A549 (cell line): Measurements from ENCODE around the gene CCDC154. TPM values are rescaled to one million over a fixed set of nuclear protein-coding genes. Genes with fewer than 3 reads are reported as not detected.

Experiments
- ATAC-seq, 2 experiments: fragments of 200-7000 bp in 1 of 2; fragments of >200 bp in 1 of 2; cut with Nextera tagmentation in 1 of 2; cut with Tn5 transposase in 1 of 2; 3 replicates each; pipeline versions ENCODE4 v1.8.0 to v1.9.1; 2018 to 2020; ENCODE audit warnings: mild to moderate bottlenecking in 1 of 2, moderate library complexity in 1 of 2
- CTCF ChIA-PET: fragments of 300-600 bp; sonication (Branson Sonifier 250); formaldehyde crosslinking; extraction: SDS; loops from one replicate; lab custom pipeline; 2021; ENCODE audit warnings: antibody characterized with exemption, inconsistent platforms; lab: Yijun Ruan, JAX
- POLR2A ChIA-PET: fragments of 350-600 bp; formaldehyde crosslinking; extraction: SDS; loops from one replicate; lab custom pipeline; 2021; ENCODE audit warnings: antibody characterized with exemption, inconsistent platforms; lab: Yijun Ruan, JAX
- DNase-seq, 2 experiments: peaks; one replicate each; pipeline versions ENCODE4 v3.0.0 to v3.0.0-alpha.2; 2011 to 2016; ENCODE audit warnings: low read depth in 1 of 2, low spot score in 1 of 2
- FAIRE-seq: peaks from 2 replicates; lab custom pipeline; 2011; peaks lifted over from hg19 to GRCh38; lab: Jason Lieb, UNC
- H3K27ac ChIP-seq, 2 experiments: fragments of >200 bp; sonication (Bioruptor Twin); formaldehyde crosslinking; 3 replicates each; pipeline ENCODE4 v1.5.1; 2016 to 2017
- H3K4me1 ChIP-seq: fragments of >200 bp; sonication (Bioruptor Twin); formaldehyde crosslinking; 3 replicates; pipeline ENCODE4 v1.6.1; 2016
- H3K4me2 ChIP-seq: fragments of >200 bp; sonication (Bioruptor Twin); formaldehyde crosslinking; 3 replicates; pipeline ENCODE4 v1.6.1; 2016
- H3K4me3 ChIP-seq: fragments of >200 bp; sonication (Bioruptor Twin); formaldehyde crosslinking; 3 replicates; pipeline ENCODE4 v1.5.1; 2016
- H3K9me3 ChIP-seq: fragments of >200 bp; sonication (Bioruptor Twin); formaldehyde crosslinking; 3 replicates; pipeline ENCODE4 v1.6.1; 2016
- EHMT2 ChIP-seq: fragments of 200-600 bp; sonication (generic); IDR thresholded peaks from 2 replicates; pipeline ENCODE4 v1.6.1; 2016; ENCODE audit warnings: antibody characterized with exemption, low read depth, mild to moderate bottlenecking, moderate library complexity
- FOXS1 ChIP-seq: fragments of 250-450 bp; sonication (Bioruptor Pico); IDR thresholded peaks from 2 replicates; pipeline ENCODE4 v1.5.0; 2020; ENCODE audit warnings: mild to moderate bottlenecking, moderate library complexity
- HOXA7 ChIP-seq: fragments of 250-450 bp; sonication (Bioruptor Pico); IDR thresholded peaks from 2 replicates; pipeline ENCODE4 v1.5.0; 2020; ENCODE audit warnings: mild to moderate bottlenecking, moderate library complexity
- HOXB5 ChIP-seq: fragments of 250-450 bp; sonication (Bioruptor Pico); IDR thresholded peaks from 2 replicates; pipeline ENCODE4 v1.5.0; 2020; ENCODE audit warnings: mild to moderate bottlenecking, moderate library complexity
- KDM1A ChIP-seq: fragments of 200-600 bp; sonication (generic); IDR thresholded peaks from 2 replicates; pipeline ENCODE4 v1.6.1; 2016; ENCODE audit warnings: low read depth, mild to moderate bottlenecking
- KDM5A ChIP-seq: fragments of 200-600 bp; sonication (generic); IDR thresholded peaks from 2 replicates; pipeline ENCODE4 v1.6.1; 2016; ENCODE audit warnings: antibody characterized with exemption, mild to moderate bottlenecking
- MYC ChIP-seq: IDR thresholded peaks from 2 replicates; pipeline ENCODE4 v1.6.1; 2012; ENCODE audit warnings: mild to moderate bottlenecking, inconsistent platforms, low read length, improper control_type of control experiment, borderline replicate concordance
- PHF8 ChIP-seq: fragments of 200-600 bp; sonication (generic); IDR thresholded peaks from 2 replicates; pipeline ENCODE4 v1.6.1; 2016; ENCODE audit warnings: low read depth, mild to moderate bottlenecking, antibody characterized with exemption, moderate library complexity, borderline replicate concordance
- ZC3H11A ChIP-seq: fragments of 450-650 bp; IDR thresholded peaks from 2 replicates; pipeline ENCODE4 v1.6.1; 2014; ENCODE audit warnings: antibody characterized with exemption, mild to moderate bottlenecking
- ZFP36 ChIP-seq: fragments of 450-650 bp; IDR thresholded peaks from 2 replicates; pipeline ENCODE4 v1.6.1; 2014; ENCODE audit warnings: borderline replicate concordance; ENCODE audit not compliant: partially characterized antibody
- WGBS: methylation state at CpG from one replicate; pipeline ENCODE4 v1.1.6; 2017; ENCODE audit errors: missing lambda C conversion rate; 5-methylcytosine and 5-hydroxymethylcytosine counted together
- polyA plus RNA-seq, 4 experiments: library from polyadenylated mRNA; depleted of rRNA in 3 of 4; stranded (reverse); fragments of >200 nt; fragmentation: RNase III in 1 of 4; extraction: RNeasy Plus Mini Kit Qiagen cat#74134 plus additional on column Dnase treatment in 1 of 4; gene quantifications; 2 replicates in 3 of 4; 3 replicates in 1 of 4; pipeline ENCODE4 v1.2.3, GENCODE V29; 2011 to 2017
- TF ChIP-seq, protein P1 (sequence below): fragments of 250-450 bp; sonication (Bioruptor Pico); IDR thresholded peaks from 2 replicates; pipeline ENCODE4 v1.5.0; 2020; ENCODE audit warnings: low read depth, mild to moderate bottlenecking, moderate library complexity
- TF ChIP-seq, protein P2 (sequence below): fragments of >200 bp; sonication (Bioruptor Twin); formaldehyde crosslinking; IDR thresholded peaks from 3 replicates; pipeline ENCODE4 v1.6.1; 2016
- TF ChIP-seq, protein P3 (sequence below): fragments of >200 bp; sonication (Bioruptor Twin); formaldehyde crosslinking; IDR thresholded peaks from 2 replicates; pipeline ENCODE4 v1.6.1; 2016
- TF ChIP-seq, protein P4 (sequence below): fragments of 450-650 bp; IDR thresholded peaks from 2 replicates; pipeline ENCODE4 v1.6.1; 2014; ENCODE audit warnings: antibody characterized with exemption

The CCDC154 gene
- polyA plus RNA-seq, 2 of the 4 experiments (the other 2 are of a cell fraction) = 0.16 to 0.74 TPM

DNA sequence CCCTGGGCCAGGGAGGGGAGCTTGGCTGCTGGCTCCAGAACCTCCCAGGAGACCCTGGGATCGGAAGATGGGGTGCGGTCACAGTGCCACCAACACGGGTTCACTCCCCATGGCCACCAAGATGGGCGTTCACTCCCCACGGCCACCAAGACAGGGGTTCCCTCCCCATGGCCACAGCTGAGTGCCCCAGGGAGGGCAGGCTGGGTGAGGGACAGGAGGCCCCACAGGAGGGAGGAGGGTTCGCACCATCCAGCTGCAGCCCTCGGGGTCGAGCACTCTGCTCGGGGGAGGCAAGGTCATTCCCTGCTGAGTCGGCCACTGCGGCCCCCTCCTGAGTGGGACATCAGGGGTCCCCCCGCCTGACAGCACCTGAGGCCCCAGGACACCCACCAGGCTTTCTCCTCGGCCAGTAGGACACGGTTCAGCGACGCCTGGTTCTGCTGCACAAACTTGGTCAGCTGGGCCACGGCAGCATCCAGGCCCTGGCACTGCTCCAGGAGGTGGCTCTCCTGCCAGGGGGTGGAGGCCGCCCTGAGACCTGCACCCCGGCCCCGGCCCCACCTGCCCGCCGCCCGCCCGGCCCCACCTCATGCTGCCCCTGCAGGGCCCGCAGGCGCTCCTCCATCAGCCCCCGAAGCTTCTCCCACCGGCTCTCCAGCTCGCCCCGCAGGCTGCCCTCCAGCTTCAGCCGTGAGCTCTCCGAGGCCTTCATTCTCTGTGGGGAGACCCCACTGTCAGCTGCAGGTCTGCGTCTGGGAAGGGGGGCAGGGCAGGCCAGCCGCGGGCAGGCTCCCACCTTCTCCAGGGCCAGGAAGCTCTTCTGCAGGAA, 5.9 kb downstream of the CCDC154 start (continued):
- TF ChIP-seq KDM1A = no peak
- TF ChIP-seq, all 56 proteins: peak for 0

DNA sequence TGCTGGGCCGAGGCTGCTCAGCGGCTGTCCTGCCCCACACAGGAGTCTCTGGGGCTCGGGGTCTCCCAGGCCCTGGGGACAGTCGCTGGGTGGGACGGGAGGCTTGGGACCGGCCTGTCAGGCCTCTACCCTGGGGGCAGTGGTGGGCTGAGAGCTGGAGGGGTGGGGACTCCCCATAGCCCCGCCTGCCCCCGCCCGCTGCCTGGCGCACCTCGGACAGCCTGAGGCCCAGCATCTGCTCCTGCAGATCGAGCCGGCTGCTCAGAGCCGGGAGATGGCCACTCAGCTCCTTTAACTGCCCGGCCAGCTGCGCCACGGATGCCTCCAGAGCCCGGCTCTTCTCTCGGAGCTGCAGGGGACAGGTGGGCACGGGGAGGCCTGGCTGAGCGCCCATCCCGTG, 6.8 kb downstream of the CCDC154 start:
- no peak for DNase-seq
- Histone ChIP-seq H3K4me3 (no peak overlapping the region), H3K4me1 (no peaks in the 10 kb centered on the region), H3K4me2 (no peak overlapping the region)
- TF ChIP-seq, protein P1, sequence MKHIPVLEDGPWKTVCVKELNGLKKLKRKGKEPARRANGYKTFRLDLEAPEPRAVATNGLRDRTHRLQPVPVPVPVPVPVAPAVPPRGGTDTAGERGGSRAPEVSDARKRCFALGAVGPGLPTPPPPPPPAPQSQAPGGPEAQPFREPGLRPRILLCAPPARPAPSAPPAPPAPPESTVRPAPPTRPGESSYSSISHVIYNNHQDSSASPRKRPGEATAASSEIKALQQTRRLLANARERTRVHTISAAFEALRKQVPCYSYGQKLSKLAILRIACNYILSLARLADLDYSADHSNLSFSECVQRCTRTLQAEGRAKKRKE (CRISPR knock-in tag) = no peak
- TF ChIP-seq, protein P2, sequence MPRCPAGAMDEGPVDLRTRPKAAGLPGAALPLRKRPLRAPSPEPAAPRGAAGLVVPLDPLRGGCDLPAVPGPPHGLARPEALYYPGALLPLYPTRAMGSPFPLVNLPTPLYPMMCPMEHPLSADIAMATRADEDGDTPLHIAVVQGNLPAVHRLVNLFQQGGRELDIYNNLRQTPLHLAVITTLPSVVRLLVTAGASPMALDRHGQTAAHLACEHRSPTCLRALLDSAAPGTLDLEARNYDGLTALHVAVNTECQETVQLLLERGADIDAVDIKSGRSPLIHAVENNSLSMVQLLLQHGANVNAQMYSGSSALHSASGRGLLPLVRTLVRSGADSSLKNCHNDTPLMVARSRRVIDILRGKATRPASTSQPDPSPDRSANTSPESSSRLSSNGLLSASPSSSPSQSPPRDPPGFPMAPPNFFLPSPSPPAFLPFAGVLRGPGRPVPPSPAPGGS = no peak
- TF ChIP-seq EHMT2 (no peak), MYC (no peak), HOXB5 (no peak), PHF8 (no peak), HOXA7 (CRISPR knock-in tag) (no peak), ZC3H11A (no peak)
- TF ChIP-seq, protein P3, sequence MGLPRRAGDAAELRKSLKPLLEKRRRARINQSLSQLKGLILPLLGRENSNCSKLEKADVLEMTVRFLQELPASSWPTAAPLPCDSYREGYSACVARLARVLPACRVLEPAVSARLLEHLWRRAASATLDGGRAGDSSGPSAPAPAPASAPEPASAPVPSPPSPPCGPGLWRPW = no peak
- TF ChIP-seq, protein P4, sequence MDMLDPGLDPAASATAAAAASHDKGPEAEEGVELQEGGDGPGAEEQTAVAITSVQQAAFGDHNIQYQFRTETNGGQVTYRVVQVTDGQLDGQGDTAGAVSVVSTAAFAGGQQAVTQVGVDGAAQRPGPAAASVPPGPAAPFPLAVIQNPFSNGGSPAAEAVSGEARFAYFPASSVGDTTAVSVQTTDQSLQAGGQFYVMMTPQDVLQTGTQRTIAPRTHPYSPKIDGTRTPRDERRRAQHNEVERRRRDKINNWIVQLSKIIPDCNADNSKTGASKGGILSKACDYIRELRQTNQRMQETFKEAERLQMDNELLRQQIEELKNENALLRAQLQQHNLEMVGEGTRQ = no peak
- TF ChIP-seq, all 56 proteins: peak for 0
- ATAC-seq (no peak; a peak in 1 of 6 replicates), FAIRE-seq (no peak)
- Histone ChIP-seq H3K27ac (no peak overlapping the region), H3K9me3 (no peaks in the 10 kb centered on the region)
- ChIA-PET POLR2A (no interaction called here), CTCF (interaction anchor here (0.5 to 9.2 kb wide), 5 partner anchors 10 to 403 kb away, joined by 3 to 57 read pairs (median 3); no protein-coding TSS in a partner anchor)
- WGBS = 100% methylated on average over 3 of the region's 22 CpGs

DNA sequence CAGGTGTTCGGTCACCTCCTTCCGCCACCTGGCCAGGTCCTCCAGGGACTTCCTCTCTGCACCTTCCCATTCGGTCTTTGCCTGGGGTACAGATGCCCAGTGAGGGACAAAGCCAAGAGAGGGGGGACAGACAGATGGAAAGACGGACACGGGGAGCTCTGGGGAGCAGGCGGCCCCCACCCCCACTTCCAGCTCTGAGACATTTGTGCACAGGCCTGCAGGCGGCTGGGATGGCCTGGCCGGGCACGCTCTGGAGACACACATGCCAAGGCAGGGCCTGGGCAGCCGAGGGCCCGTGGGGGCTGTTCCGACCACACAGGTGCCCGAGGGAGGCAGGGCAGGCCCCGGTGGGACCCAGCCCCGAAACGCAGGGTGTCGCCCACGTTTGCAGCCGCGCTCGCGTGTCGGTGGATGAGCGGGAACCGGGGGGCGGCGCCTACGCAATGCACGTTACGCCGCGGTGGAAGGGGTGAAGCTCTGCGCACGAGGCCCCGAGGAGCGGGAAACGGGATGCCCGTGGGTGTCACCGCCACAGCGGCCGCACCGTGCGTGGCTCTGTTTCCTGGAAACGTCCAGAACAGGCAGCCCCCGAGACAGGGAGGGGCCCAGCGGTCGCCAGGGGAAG, 7.5 kb downstream of the CCDC154 start:
- 90% methylated on average over 39 of the region's 47 CpGs for WGBS
- no peak overlapping the region for H3K4me2 ChIP-seq
- DNase-seq (no peak), FAIRE-seq (no peak), ATAC-seq (no peak)
- TF ChIP-seq ZFP36 (no peak), FOXS1 (CRISPR knock-in tag) (no peak), KDM5A (no peak), EHMT2 (no peak)
- TF ChIP-seq, protein P1 (CRISPR knock-in tag) = no peak
- H3K27ac ChIP-seq = no peak overlapping the region
- no peak overlapping the region for H3K4me3 ChIP-seq
- no peaks in the 10 kb centered on the region for H3K4me1 ChIP-seq
- POLR2A ChIA-PET = no interaction called here
- H3K9me3 ChIP-seq = no peaks in the 10 kb centered on the region
- CTCF ChIA-PET = interaction anchor here (0.6 to 9.2 kb wide), 3 partner anchors 10 to 362 kb away, joined by 3 to 57 read pairs (median 3); no protein-coding TSS in a partner anchor
